Gastroesophageal sphincter (tissue), 3 donors: ENCODE data around the gene ISCA2.

Experiments
- EP300 ChIP-seq: sonication (generic); formaldehyde crosslinking; IDR thresholded peaks from one replicate; pipeline ENCODE4 v1.6.1; 2017; ENCODE audit warnings: antibody characterized with exemption, mild to moderate bottlenecking
- POLR2A ChIP-seq, 2 donors: fragments of 450-650 bp; IDR thresholded peaks; one replicate each; pipeline ENCODE4 v1.6.1; 2017; ENCODE audit warnings: antibody characterized with exemption in 2 of 2, mild to moderate bottlenecking in 2 of 2, moderate library complexity in 1 of 2
- POLR2AphosphoS5 ChIP-seq: sonication (generic); formaldehyde crosslinking; IDR thresholded peaks from one replicate; pipeline ENCODE4 v1.6.1; 2017; ENCODE audit warnings: antibody characterized with exemption
- TF ChIP-seq, protein P1 (sequence below), 4 experiments: fragments of 200-600 bp in 2 of 4; fragments of 450-650 bp in 2 of 4; sonication (generic) in 1 of 4; IDR thresholded peaks; one replicate each; pipeline ENCODE4 v1.5.1; 2017 to 2019; ENCODE audit warnings: antibody characterized with exemption in 4 of 4, mild to moderate bottlenecking in 2 of 4, moderate library complexity in 2 of 4

DNA sequence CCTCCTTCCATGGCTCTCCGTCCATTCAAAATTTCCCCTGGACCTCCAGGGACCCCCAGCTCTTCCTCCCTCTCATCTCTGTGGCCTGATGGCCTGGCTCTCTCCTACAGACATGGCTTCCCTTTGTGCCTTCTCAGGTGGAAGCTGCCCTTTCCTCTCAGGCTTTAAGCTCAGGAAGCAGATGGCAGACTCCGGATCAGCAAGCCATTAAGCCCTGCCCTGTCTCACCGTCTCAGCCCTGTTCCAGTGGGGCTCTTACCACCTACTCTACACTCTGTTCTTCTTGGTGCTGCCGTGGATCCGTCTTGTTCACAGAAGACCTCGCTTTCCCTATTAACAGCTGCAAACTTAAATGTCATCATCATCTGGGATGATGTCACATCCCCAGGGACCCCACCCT, 33.6 kb upstream of the ISCA2 start:
- TF ChIP-seq, protein P1, sequence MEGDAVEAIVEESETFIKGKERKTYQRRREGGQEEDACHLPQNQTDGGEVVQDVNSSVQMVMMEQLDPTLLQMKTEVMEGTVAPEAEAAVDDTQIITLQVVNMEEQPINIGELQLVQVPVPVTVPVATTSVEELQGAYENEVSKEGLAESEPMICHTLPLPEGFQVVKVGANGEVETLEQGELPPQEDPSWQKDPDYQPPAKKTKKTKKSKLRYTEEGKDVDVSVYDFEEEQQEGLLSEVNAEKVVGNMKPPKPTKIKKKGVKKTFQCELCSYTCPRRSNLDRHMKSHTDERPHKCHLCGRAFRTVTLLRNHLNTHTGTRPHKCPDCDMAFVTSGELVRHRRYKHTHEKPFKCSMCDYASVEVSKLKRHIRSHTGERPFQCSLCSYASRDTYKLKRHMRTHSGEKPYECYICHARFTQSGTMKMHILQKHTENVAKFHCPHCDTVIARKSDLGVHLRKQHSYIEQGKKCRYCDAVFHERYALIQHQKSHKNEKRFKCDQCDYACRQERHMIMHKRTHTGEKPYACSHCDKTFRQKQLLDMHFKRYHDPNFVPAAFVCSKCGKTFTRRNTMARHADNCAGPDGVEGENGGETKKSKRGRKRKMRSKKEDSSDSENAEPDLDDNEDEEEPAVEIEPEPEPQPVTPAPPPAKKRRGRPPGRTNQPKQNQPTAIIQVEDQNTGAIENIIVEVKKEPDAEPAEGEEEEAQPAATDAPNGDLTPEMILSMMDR (IDR thresholded peaks at IDR 0.05), result no peak
- TF ChIP-seq EP300, result no peak
- TF ChIP-seq POLR2A (IDR thresholded peaks at IDR 0.05), result no peak
- no peak for TF ChIP-seq POLR2AphosphoS5
